ENCODE results near the gene CREBBP.

DNA sequence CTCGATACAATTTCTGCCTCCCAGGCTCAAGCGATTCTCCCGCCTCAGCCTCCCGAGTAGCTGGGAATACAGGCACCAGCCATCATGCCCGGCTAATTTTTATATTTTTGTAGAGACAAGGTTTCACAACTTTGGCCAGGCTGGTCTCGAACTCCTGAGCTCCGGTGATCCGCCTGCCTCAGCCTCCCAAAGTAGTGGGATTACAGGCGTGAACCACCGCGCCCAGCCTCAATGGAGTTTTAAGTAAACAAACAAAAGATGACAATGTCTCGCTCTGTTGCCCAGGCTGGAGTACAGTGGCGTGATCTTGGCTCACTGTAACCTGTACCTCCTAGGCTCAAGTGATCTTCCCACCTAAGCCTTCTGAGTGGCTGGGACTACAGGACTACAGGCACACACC is 110.6 kb downstream of the CREBBP start:
- TF ChIP-seq, protein P1, sequence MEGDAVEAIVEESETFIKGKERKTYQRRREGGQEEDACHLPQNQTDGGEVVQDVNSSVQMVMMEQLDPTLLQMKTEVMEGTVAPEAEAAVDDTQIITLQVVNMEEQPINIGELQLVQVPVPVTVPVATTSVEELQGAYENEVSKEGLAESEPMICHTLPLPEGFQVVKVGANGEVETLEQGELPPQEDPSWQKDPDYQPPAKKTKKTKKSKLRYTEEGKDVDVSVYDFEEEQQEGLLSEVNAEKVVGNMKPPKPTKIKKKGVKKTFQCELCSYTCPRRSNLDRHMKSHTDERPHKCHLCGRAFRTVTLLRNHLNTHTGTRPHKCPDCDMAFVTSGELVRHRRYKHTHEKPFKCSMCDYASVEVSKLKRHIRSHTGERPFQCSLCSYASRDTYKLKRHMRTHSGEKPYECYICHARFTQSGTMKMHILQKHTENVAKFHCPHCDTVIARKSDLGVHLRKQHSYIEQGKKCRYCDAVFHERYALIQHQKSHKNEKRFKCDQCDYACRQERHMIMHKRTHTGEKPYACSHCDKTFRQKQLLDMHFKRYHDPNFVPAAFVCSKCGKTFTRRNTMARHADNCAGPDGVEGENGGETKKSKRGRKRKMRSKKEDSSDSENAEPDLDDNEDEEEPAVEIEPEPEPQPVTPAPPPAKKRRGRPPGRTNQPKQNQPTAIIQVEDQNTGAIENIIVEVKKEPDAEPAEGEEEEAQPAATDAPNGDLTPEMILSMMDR (IDR thresholded peaks at IDR 0.05), result no peak
- no peak for TF ChIP-seq POLR2A (IDR thresholded peaks at IDR 0.05)
